ENCODE results near the gene URB2.
A peak's percentile ranks its signal among the peaks of the same experiment; 100 is the strongest.
"Not testable (repeated sequence)": the region's sequence is repeated elsewhere in the genome, so short reads cannot be mapped to it uniquely, and the experiment has no call there.

Gene URB2
- total RNA-seq = 5.0 to 28.2 (median 20.5) reads per million in 18 experiments

DNA sequence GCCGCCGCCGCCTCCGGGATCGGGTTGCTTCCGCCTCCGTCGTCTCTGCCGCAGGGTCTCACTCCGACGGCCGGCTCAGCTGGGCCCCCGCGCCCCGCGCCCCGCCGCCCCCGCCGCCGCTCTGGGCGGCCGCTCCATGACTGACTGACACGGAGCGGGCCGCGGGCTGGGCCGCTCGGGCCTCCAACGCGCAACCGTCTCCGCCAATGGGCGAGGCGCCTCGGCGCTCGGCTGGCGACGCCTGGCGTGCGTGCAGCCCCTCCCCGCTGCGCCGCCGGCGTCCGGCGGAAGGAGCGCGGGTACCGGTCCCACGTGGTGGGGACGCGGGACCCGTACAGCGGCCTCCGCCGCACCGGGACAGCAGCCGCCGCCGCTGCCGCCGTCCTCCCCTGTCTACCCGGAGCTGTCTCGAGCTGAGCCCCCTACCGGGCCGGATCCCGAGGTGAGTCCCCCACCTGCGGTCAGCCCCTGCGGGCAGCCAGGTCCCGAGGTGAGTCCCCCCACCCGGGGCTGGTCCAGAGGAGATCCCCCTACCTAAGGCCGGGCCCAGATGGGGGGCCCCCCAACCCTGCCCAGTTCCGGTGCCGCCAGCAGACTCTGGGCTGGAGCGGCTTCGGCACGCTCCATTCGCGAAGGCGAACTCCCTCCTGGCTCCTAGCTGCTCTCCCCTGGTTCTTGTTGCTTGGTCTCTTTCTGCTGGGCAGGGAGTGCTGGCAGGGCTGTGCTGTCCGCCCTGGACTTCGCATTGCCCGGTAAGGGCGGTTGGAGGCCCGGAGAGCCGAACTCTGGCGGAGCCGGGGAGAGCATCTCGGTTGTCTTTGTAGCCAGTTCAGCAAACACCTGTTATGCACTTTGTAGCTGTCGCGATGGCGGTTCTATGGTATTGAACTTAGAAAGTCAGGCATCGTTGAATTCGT is at the start of gene URB2, which contains the start of gene TAF5L:
URB2 (plus strand) TSS at position 333 of the 917 bp plus-strand sequence. CDS start 1,387 bp downstream, outside the sequence.
TAF5L (minus strand) TSS at position 208 of the 917 bp plus-strand sequence. CDS start 11,640 bp downstream, outside the sequence.
- DNase-seq = peak; percentile 89 to 94

DNA sequence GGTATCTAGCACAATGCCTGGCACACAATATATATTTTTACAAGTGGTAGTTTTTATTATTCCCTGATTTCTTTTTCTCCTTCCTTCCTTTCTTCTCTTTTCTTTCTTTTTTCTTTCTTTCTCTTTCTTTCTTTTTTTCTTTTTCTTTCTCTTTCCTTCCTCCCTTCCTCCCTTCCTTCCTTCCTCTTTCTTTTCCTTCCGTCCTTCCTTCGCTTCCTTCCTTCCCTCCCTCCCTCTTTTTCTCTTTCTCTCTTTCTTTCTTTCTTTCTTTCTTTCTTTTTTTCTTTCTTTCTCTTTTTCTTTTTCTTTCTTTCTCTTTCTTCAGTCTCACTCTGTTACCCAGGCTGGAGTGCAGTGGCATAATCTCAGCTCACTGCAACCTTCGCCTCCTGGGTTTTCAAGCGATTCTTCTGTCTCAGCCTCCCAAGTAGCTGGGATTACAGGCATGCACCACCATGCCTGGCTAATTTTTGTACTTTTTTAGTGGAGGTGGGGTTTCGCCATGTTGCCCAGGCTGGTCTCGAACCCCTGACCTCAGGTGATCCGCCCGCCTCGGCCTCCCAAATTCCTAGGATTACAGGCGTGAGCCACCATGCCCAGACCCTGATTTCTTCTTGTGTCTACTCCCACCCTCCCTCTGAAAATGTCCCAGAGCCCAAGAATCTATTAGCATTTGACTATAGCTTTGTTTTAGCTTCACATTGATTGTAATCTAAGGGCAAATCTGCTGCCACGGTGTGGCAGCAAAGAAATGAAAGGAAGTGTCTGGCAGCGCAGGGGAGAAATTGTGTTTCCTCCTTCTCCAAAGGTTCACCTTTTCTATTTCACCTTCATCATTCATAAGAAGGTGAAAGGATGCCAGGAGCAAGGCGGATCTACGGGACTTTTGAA is 47.6 kb upstream of the URB2 start:
- DNase-seq = no peak

DNA sequence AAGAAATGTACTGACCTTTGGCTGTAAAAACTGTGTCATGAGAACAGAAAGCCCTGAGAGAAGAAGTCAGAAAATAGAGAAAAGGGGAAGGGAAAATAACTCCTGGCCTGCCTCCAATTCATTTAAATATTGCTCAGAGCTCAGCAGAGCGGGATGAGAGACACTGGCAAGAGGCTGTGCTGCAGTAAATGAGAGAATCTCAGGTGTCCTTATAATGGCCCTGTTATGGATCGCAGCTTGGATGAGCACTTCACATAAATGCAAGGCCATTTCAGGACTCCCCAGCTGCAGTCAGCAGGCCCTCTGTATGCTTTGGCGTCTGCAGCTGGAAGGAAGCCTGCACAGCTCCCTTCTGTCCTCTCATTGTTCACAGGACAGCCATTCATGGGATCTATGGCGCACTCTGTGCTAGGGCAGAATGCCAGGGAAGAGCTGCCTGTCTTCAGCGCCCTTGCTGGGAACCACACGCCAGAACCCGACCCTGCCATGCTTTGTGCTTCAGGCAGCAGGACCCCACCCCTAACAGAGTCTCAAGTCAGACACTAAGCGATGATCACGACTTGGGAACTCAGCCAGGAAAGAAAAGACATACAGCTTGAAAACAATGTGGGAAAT is 46.9 kb upstream of the URB2 start:
- DNase-seq = peak; percentile 74 to 83

DNA sequence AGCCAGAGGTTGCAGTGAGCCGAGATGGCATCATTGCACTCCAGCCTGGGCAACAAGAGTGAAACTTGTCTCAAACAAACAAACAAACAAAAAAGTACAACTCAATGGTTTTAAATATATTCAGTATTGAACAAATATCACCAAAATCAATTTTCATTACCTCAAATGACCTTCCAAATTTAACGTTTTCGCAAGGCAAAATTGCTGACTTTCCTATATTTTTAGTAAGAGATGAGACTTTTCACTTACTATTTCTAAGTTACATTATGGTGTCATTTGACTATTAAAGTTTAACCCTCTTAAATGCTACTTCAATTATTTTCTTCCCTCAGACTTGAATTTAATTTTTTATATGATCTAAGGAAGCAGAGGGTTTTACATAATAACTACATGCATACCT is 44.6 kb upstream of the URB2 start:
- no peak for DNase-seq

DNA sequence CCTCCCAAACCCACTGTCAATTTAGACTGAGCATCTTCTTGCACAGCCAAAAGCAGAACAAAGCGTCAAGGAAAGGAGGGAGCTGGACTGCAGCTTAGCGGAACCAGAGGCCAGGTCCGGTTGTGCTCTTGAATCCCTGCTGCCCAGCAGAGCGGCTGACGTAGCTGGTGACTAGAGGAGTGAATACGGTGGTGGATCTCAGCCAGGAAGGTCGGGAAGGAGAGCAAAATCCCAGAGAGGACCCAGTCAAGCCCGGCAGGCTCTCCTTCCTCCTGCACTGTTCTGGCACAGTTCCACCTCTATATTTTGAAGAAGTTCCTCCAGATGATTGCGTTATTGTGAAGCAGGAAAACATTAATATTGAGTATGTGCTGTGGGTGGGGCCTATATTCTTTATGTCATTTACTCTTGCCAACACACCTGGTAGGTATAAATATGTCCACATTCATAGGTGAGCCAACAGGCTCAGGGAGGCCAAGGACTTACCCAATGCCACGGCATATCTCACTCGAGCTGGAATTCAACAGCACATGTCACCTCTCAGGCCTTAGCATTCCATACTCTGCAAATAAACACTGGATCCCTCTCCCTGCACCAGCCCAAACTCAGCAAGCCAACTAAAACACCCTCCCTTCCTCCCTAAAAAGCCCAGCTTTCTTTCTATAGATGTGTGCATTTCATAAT is 43.9 kb upstream of the URB2 start:
- DNase-seq = peak; percentile 43 to 47

DNA sequence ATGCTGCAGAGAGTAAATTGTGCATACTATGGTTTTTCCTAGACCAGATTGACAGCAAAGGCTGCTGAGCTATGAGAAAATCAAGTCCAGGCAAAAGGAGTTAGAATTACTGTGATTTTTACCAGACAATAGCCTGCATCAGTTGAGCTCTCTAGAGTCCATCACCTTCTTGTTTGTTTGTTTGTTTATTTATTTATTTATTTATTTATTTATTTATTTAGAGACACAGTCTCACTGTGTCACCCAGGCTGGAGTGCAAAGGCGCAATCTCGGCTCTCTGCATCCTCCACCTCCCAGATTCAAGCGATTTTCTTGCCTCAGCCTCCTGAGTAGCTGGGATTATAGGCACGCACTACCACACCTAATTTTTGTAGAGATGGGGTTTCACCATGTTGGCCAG is 43.3 kb upstream of the URB2 start:
- DNase-seq = no peak

DNA sequence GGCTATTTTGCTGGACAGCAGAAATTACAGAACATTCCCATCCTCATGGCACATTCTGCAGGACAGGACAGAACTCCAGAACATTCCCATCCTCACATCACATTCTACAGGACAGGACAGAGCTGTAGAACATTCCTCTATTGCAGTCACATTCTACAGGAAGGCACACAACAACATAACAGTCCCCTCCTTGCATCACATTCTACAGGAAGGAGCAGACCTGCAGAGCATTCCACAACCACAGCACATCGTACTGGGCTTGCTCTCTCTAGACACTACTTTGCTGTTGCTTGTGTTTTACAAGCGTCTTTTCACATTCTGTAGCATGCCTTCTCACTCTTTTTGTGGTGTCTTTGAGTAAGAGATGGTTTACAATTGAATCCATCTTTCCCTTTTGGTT is 40.7 kb upstream of the URB2 start:
- no peak for DNase-seq

DNA sequence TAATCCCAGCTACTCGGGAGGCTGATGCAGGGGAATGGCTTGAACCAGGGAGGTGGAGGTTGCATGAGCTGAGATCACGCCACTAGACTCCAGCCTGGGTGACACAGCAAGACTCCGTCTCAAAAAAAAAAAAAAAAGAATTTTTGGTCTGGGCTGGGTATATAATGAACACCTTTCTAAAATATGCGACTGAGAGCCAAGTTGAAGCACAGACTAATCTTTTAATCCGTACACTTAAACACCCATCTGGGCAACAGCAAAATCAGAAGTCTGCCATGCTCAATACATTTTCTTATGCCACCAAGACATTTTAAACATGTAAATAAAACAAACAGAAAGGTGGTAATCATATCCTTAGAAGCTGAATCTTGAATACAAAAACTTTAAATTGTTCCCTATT is 35.9 kb upstream of the URB2 start:
- no peak for DNase-seq

DNA sequence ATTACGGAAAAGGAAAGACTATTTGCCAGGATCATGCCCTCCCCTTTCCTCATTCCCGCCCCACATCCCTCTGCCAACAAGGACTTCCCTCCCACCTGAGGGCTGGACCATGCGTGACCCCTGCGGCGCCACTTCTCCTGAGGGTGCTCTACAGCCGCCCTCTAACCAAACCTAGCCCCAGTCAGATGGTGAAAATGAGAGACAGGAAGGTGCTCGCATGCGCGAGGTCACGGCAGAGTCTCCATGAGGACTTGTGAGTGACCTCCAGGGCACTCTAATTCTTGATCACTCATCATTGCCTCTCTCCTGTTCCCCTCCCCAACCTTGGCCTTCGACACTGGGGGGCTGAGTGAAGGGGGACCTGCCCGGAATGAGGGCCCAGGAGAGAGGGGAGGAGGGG is 32.2 kb upstream of the URB2 start:
- no peak for DNase-seq

DNA sequence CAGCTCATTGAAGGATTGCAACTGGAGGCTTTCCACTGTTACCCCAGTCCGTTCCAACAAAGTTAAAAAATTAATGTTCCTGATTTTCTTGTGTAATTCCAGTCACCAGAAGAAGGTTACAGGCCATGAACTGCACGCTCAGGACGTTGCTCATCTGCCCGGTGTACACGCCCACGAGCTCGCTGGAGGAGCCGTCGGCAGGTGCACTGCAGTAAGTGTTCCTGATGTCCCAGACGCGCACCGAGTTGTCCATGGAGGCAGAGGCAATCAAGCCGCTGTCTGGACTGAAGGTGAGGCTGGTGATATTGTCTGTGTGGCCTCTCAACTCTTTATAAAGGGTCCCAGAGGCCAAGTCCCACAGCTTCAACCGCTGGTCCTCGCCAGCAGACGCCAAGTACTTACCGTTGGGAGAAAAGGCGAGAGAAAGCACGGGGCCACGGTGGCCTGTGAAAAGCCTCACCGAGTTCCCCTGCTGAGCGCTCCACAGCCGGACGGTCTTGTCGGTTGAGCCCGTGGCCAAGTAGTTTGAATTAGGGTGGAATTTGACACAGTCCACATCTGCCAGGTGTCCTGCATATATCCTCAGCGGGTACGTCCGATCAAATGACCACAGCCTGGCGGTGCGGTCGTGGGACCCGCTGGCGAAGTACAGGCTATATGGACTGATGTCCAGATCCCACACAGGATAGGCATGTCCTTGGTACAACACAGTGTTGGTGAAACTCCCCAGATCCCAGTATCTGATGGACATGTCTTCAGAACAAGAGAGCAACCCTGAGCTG is 31.6 kb upstream of the URB2 start:
- DNase-seq = no peak

DNA sequence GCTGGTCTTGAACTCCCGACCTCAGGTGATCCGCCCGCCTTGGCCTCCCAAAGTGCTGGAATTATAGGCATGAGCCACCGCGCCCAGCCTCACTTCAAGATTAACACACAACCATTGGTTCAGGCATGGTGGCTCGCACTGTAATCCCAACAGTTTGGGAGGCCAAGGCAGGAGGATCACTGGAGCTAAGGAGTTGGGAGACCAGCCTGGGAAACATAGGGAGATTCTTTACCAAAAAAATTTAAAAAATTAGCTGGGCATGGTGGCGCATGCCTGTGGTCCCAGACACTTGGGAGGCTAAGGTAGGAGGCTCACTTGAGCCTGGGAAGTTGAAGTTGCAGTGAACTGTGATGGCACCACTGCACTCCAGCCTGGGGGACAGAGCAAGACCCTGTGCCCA is 30.2 kb upstream of the URB2 start:
- not testable (repeated sequence) for DNase-seq

DNA sequence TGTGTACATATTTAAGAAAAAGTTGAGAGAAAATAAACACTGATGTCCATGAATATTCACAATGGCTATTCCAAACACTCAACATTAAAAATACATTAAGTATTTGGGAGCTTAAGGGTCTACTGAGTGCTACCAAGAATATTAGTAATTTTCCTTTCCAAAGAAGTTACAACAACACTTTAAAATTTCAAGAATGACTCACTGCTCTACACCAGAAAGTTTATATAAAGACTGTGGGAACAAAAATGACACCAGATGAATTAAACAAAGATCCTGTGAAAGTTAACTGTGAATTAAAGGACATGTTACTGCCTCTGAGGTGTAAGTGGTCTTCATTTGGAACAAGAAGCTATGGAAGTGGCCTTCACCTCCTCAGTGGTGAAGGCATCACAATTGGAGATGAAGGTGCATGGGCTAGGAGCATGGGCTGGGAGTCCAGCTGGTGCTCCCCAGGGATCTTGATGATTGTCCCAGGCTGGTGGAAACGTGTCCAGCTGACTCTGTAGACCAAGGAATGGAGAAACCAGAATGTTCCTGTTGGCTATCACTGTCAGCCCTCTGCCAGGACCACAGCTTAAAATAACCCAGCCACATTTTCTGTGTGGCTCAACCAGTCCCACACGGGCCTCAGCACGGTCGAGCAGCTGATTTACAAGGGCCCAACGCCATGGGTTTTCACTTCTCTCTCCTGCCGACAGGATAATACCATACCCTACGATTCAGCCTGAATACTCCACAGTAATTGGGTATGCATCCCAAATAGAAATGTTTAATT is 28.9 kb upstream of the URB2 start:
- DNase-seq = peak in 1 of 2 donors; percentile 51

DNA sequence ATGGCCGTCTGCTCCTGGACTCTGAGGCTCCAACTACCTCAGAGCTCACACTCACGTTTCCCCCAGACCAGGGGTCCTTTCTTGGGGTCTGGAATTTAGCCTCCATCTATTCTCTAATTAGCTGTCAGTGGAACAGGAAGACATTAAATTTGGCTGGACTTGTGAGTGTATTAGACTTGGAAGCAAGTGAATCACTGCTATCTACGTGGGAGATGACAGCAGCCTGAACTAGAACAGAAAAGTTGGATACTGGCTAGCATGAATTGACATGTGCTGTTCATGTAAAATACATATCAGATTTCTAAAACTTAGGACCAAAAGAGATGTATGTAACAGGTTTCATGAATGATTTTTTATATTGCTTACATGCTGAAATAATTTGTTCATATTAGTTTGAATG is 28.2 kb upstream of the URB2 start:
- no peak for DNase-seq

DNA sequence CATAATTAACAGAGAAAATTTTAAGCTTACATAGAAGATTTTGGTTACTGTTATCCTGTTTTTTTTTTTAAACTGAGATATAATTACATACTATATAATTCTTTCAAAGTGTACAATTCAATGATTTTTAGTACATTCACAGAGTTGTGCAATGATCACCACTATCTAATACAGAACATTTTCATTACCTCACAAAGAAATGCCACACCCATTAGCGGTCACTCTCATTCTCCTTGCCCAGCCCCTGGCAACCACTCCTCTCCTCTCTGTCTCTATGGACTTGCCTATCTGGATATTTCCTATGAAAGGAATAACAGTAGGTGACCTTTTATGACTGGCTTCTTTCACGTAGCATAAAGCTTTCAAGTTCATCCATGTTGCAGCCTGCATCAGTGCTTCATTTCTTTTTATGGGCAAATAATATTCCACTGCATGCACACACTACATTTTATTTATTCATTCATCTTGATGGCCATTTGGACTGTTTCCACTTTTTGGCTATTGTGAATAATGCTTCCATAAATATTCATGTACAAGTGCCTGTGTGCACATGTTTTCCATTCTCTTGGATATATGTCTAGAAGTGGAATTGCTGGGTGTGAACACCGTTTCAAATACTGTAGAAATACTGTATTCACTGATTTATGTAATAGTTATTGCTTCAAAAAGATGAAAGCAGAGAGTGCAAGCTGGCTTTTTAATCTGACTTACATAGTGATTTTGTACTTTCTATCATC is 26.7 kb upstream of the URB2 start:
- no peak for DNase-seq

DNA sequence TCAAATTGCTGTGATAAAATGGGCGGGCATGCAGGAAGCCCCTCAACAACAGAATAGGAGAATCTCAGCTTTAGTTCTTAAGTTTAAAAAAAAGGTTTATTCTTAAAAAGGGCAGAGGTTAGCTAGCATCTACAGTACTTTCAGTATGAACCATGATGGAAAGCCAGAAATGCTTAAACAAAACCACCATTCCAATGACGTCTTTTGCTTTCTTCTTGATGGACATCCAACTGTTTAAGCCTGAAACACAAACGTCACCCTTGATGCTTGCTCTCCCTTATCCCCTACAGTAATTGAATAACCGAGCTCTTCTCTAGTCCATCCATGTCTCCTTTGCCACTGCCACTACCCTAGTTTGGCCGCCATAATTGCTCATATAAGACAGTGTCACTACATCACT is 25.8 kb upstream of the URB2 start:
- no peak for DNase-seq

DNA sequence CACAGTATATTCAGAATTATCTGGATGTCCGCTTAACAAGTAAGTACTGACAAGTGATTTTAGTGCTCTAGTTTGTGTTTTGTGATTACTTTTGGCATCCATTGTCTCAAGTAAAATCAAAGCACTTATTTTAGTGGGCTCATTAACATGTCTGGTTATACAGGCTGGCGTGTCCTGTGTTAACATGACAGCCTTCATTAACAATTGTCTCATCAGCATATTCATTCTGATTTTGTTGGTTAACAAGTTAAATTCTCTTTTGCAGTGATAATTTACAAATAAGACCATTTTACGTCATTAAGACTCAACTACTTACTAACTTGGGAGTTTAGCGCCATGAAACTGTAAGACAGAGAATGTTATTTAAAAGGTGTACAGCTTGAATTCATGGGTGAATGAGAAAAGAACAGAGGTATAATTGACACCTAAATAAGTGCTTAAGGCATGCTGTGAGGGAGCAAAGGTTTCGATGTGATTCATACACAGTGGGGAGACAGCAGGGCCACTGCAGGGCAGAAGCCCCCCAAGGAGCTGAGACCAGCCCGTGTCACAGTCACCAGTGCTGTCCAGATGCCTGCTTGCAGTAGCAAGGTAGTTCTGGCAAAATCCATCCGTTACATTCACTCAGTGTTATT is 22.6 kb upstream of the URB2 start:
- DNase-seq = no peak

DNA sequence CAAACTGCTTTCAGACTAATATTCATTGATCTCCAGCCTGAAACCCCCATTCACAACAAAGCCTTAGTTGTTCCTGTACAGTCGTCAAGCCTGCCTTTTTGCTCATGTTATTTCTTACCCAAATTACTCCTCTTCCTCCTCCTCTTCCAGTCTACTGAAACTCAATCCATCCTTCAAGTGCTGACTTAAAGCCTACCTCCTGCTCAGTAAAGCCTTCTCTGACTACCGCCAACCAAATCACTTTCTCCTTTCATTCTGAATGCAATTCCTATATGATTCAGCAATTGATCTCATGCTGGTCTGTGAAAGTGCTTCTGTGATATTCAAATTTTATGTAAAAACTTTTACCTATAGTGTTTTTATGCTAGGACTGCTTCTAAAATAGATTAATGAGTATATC is 18.7 kb upstream of the URB2 start:
- no peak for DNase-seq

DNA sequence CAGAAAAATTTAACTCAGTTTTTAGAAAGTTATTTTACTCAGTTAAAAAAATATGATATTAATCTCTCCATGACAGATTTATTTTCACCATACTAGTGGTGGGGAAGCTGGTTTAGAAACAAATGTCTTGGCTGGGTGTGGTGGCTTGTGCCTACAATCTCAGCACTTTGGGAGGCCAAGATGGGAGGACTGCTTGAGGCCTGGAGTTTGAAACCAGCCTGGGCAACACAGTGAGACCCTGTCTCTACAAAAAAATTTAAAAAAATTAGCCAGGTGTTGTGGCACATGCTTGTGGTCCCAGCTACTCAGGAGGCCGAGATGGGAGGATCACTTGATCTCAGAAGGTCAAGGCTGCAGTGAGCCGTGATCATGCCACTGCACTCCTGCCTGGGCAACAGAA is 17.5 kb upstream of the URB2 start:
- no peak for DNase-seq

DNA sequence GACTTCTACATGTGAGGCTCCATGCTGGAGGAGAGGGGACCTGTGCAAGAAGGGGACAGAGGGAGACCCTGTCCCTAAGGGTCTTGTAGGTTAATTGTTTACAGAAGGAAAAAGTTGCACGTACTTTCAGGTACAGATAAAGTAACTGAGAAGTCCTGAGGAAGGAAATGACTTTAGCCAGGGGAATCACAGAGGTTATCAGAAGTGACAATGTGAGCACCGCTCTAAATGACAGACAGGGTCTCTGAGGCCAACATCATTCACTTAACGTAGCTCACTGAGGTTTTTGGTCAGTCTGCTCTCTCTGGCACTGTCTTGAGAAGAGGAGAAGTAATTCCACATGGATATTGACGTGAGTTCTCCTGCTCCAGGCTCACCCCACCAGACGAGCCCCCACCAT is 12.1 kb upstream of the URB2 start:
- no peak for DNase-seq

Measured in inflammatory macrophage (primary cell).